ENCODE measurements around the gene IL5.
A peak's percentile ranks its signal among the peaks of the same experiment; 100 is the strongest.

IL5 gene

GRCh38 chr5:132498152-132498551 is 45.2 kb downstream of the IL5 start:
- DNase-seq: no peak

- no peak for DNase-seq
Observed at GRCh38 chr5:132497488-132497997, 45.8 kb downstream of the IL5 start.

GRCh38 chr5:132496631-132497487 is 46.5 kb downstream of the IL5 start:
- DNase-seq: peak; percentile 49 to 59

- DNase-seq: peak; percentile 84 to 90
Observed at GRCh38 chr5:132496191-132496630, 47.1 kb downstream of the IL5 start.

GRCh38 chr5:132495667-132496190 is 47.6 kb downstream of the IL5 start:
- peak; percentile 48 to 84 for DNase-seq

- no peak for DNase-seq
Observed at GRCh38 chr5:132493821-132494220, 49.5 kb downstream of the IL5 start.

- DNase-seq: no peak
Observed at GRCh38 chr5:132493241-132493640, 50.1 kb downstream of the IL5 start.

GRCh38 chr5:132492386-132493125 is 50.8 kb downstream of the IL5 start:
- no peak for DNase-seq

All from NCI-H526 (cell line).